ENCODE data around the gene ING5.

- TF ChIP-seq GATA3 (IDR thresholded peaks at IDR 0.05; ENCODE audit: low read depth, low read length): no peak
- TF ChIP-seq GATA2 (IDR thresholded peaks at IDR 0.05; ENCODE audit: low read depth, low read length): no peak
Measured at GRCh38 chr2:241751152-241751551, 49.3 kb downstream of the ING5 start.

Measured in SH-SY5Y (cell line).